ENCODE results near the gene PRKCA. TPM values are rescaled to one million over a fixed set of nuclear protein-coding genes. Genes with fewer than 3 reads are reported as not detected.
A peak's percentile ranks its signal among the peaks of the same experiment; 100 is the strongest.

The PRKCA gene
- total RNA-seq, 1 experiment from 2014 or later, result 17.9 TPM

- DNase-seq (ENCODE audit: low read depth), result no peak
Measured at GRCh38 chr17:66767154-66767933, 464.9 kb downstream of the PRKCA start.

GRCh38 chr17:66769911-66770310 is 467.5 kb downstream of the PRKCA start:
- DNase-seq (ENCODE audit: low read depth), result no peak

GRCh38 chr17:66772148-66772812 is 469.9 kb downstream of the PRKCA start:
- no peak for DNase-seq (ENCODE audit: low read depth)

GRCh38 chr17:66775271-66775670 is 472.9 kb downstream of the PRKCA start:
- DNase-seq (ENCODE audit: low read depth), result no peak

GRCh38 chr17:66775881-66776400 is 473.5 kb downstream of the PRKCA start:
- no peak for DNase-seq (ENCODE audit: low read depth)

GRCh38 chr17:66776999-66777688 is 474.7 kb downstream of the PRKCA start:
- DNase-seq (ENCODE audit: low read depth), result no peak

GRCh38 chr17:66777689-66778225 is 475.3 kb downstream of the PRKCA start:
- peak; percentile 36 for DNase-seq (ENCODE audit: low read depth)

- DNase-seq (ENCODE audit: low read depth), result no peak
Measured at GRCh38 chr17:66778531-66779236, 476.3 kb downstream of the PRKCA start.

- DNase-seq (ENCODE audit: low read depth), result no peak
Measured at GRCh38 chr17:66779237-66779606, 476.8 kb downstream of the PRKCA start.

- no peak for DNase-seq (ENCODE audit: low read depth)
Measured at GRCh38 chr17:66781135-66781534, 478.7 kb downstream of the PRKCA start.

- DNase-seq (ENCODE audit: low read depth), result no peak
Measured at GRCh38 chr17:66782851-66783250, 480.4 kb downstream of the PRKCA start.

- DNase-seq (ENCODE audit: low read depth), result no peak
Measured at GRCh38 chr17:66783656-66784381, 481.4 kb downstream of the PRKCA start.

GRCh38 chr17:66784621-66785364 is 482.4 kb downstream of the PRKCA start:
- DNase-seq (ENCODE audit: low read depth), result no peak

- DNase-seq (ENCODE audit: low read depth), result no peak
Measured at GRCh38 chr17:66786107-66786506, 483.7 kb downstream of the PRKCA start.

- DNase-seq (ENCODE audit: low read depth), result no peak
Measured at GRCh38 chr17:66787914-66788313, 485.5 kb downstream of the PRKCA start.

- DNase-seq (ENCODE audit: low read depth), result no peak
Measured at GRCh38 chr17:66789093-66789492, 486.7 kb downstream of the PRKCA start.

GRCh38 chr17:66789961-66790437 is 487.6 kb downstream of the PRKCA start:
- no peak for DNase-seq (ENCODE audit: low read depth)

- DNase-seq (ENCODE audit: low read depth), result no peak
Measured at GRCh38 chr17:66790501-66791061, 488.2 kb downstream of the PRKCA start.

GRCh38 chr17:66791347-66791746 is 488.9 kb downstream of the PRKCA start:
- no peak for DNase-seq (ENCODE audit: low read depth)

- no peak for DNase-seq (ENCODE audit: low read depth)
Measured at GRCh38 chr17:66793814-66794213, 491.4 kb downstream of the PRKCA start.

All from M059J (cell line).